GM12878 (cell line): Measurements from ENCODE around the gene MLPH. TPM values are rescaled to one million over a fixed set of nuclear protein-coding genes. Genes with fewer than 3 reads are reported as not detected.

Source experiments
- ATAC-seq: fragments of 200-7000 bp; cut with Tn5 transposase; 3 replicates; pipeline ENCODE4 v1.9.1; 2020; ENCODE audit warnings: mild to moderate bottlenecking, moderate library complexity
- BruUV-seq: library from RNA; stranded (reverse); fragments of 400-500 nt; replicated peaks from 2 replicates; lab custom pipeline; 2021; lab: Mats Ljungman, UMichigan
- CTCF ChIA-PET: fragments of 300-600 bp; sonication (Branson Sonifier 250); formaldehyde crosslinking; extraction: SDS; loops from one replicate; lab custom pipeline; 2021; ENCODE audit warnings: inconsistent platforms; lab: Yijun Ruan, JAX
- POLR2A ChIA-PET: fragments of 350-600 bp; formaldehyde crosslinking; extraction: SDS; loops from one replicate; lab custom pipeline; 2021; ENCODE audit warnings: inconsistent platforms; lab: Charles Lee
- RAD21 ChIA-PET: fragments of 300-600 bp; sonication (Branson Sonifier 250); formaldehyde crosslinking; loops from one replicate; lab custom pipeline; 2023; ENCODE audit warnings: antibody characterized with exemption; ENCODE audit not compliant: unreplicated experiment; lab: Charles Lee
- SMC1A ChIA-PET: fragments of 300-600 bp; sonication (Branson Sonifier 250); formaldehyde crosslinking; loops from one replicate; lab custom pipeline; 2023; ENCODE audit not compliant: unreplicated experiment, uncharacterized antibody; lab: Charles Lee
- DNase-seq: peaks from one replicate; pipeline ENCODE4 v3.0.0-alpha.2; 2011; ENCODE audit warnings: low read depth, low spot score
- FAIRE-seq: peaks from 3 replicates; lab custom pipeline; 2011; peaks lifted over from hg19 to GRCh38; lab: Jason Lieb, UNC
- H2AFZ ChIP-seq: 2 replicates; pipeline ENCODE4 v1.6.0; 2011; ENCODE audit warnings: low read depth, low read length, control low read depth; ENCODE audit not compliant: control insufficient read depth
- H3K27ac ChIP-seq: 2 replicates; pipeline ENCODE4 v1.5.1; 2011; ENCODE audit warnings: control low read depth; ENCODE audit not compliant: control insufficient read depth, insufficient read depth
- H3K27me3 ChIP-seq, 2 experiments: replicated peaks in 1 of 2; 2 replicates each; pipeline versions ENCODE4 v1.6.0 to v1.6.1; 2011; ENCODE audit warnings: low read length in 1 of 2; ENCODE audit not compliant: control insufficient read depth in 2 of 2, insufficient read depth in 2 of 2
- H3K36me3 ChIP-seq, 2 experiments: 2 replicates each; pipeline ENCODE4 v1.5.1; 2011; ENCODE audit warnings: low read length in 1 of 2; ENCODE audit not compliant: control insufficient read depth in 2 of 2, insufficient read depth in 2 of 2
- H3K4me1 ChIP-seq: 2 replicates; pipeline ENCODE4 v1.6.1; 2011; ENCODE audit warnings: mild to moderate bottlenecking, low read length, moderate library complexity, mixed read lengths; ENCODE audit not compliant: control insufficient read depth, insufficient read depth
- H3K4me2 ChIP-seq: 2 replicates; pipeline ENCODE4 v1.6.0; 2011; ENCODE audit warnings: control low read depth; ENCODE audit not compliant: control insufficient read depth, insufficient read depth
- H3K4me3 ChIP-seq: fragments of 200-600 bp; sonication (generic); 2 replicates; pipeline ENCODE4 v1.5.1; 2016
- H3K79me2 ChIP-seq: 2 replicates; pipeline ENCODE4 v1.6.0; 2011; ENCODE audit warnings: low read length; ENCODE audit not compliant: control insufficient read depth, insufficient read depth
- H3K9ac ChIP-seq: 2 replicates; pipeline ENCODE4 v1.8.0; 2011; ENCODE audit warnings: low read length, control low read depth, mixed read lengths; ENCODE audit not compliant: control insufficient read depth, insufficient read depth
- H3K9me3 ChIP-seq: replicated peaks from 3 replicates; pipeline ENCODE4 v1.5.1; 2011; ENCODE audit warnings: mild to moderate bottlenecking, low read length; ENCODE audit not compliant: control insufficient read depth, insufficient read depth
- H4K20me1 ChIP-seq: 2 replicates; pipeline ENCODE4 v1.6.0; 2011; ENCODE audit not compliant: control insufficient read depth, insufficient read depth
- CEBPB ChIP-seq, 2 experiments: fragments of 150-350 bp in 1 of 2; IDR thresholded peaks; 2 replicates each; pipeline ENCODE4 v1.6.1; 2012 to 2014; ENCODE audit warnings: low read depth in 2 of 2, low read length in 2 of 2, borderline replicate concordance in 1 of 2, inconsistent platforms in 1 of 2
- EED ChIP-seq: sonication (generic); IDR thresholded peaks from 2 replicates; pipeline ENCODE4 v1.6.1; 2016; ENCODE audit warnings: antibody characterized with exemption, low read depth
- GABPA ChIP-seq: IDR thresholded peaks from 2 replicates; pipeline ENCODE4 v1.6.1; 2014; ENCODE audit warnings: antibody characterized with exemption, low read depth, mild to moderate bottlenecking, inconsistent platforms
- MEF2B ChIP-seq: fragments of 450-650 bp; IDR thresholded peaks from 2 replicates; pipeline ENCODE4 v1.6.1; 2018; ENCODE audit warnings: mild to moderate bottlenecking, moderate library complexity; ENCODE audit not compliant: partially characterized antibody, poor library complexity, severe bottlenecking
- NFXL1 ChIP-seq: fragments of 450-650 bp; IDR thresholded peaks from 2 replicates; pipeline ENCODE4 v1.6.1; 2017; ENCODE audit warnings: antibody characterized with exemption, mild to moderate bottlenecking, borderline replicate concordance
- NFYB ChIP-seq: IDR thresholded peaks from 2 replicates; pipeline ENCODE4 v1.6.1; 2011; ENCODE audit warnings: low read depth, mild to moderate bottlenecking, low read length, improper control_type of control experiment, moderate library complexity; ENCODE audit not compliant: insufficient read depth
- PAX5 ChIP-seq: IDR thresholded peaks from 2 replicates; pipeline ENCODE4 v1.6.1; 2011; ENCODE audit warnings: low read depth, low read length, borderline replicate concordance
- STAT3 ChIP-seq: IDR thresholded peaks from 2 replicates; pipeline ENCODE4 v1.6.1; 2011; ENCODE audit warnings: low read depth, low read length, improper control_type of control experiment
- SUZ12 ChIP-seq: fragments of 200-600 bp; sonication (generic); IDR thresholded peaks from one replicate; pipeline ENCODE4 v1.6.1; 2018; ENCODE audit warnings: antibody characterized with exemption, mild to moderate bottlenecking; ENCODE audit not compliant: unreplicated experiment
- TCF12 ChIP-seq: IDR thresholded peaks from 2 replicates; pipeline ENCODE4 v1.6.1; 2011; ENCODE audit warnings: low read depth, mild to moderate bottlenecking, low read length
- ZBTB33 ChIP-seq: fragments of 450-650 bp; IDR thresholded peaks from 2 replicates; pipeline ENCODE4 v1.6.1; 2017; ENCODE audit warnings: mild to moderate bottlenecking
- ZBTB40 ChIP-seq: fragments of 450-650 bp; IDR thresholded peaks from 2 replicates; pipeline ENCODE4 v1.6.1; 2016; ENCODE audit warnings: mild to moderate bottlenecking, moderate library complexity, borderline replicate concordance
- ZNF24 ChIP-seq: fragments of 450-650 bp; IDR thresholded peaks from 2 replicates; pipeline ENCODE4 v1.6.1; 2017; ENCODE audit warnings: antibody characterized with exemption, mild to moderate bottlenecking
- ZZZ3 ChIP-seq: IDR thresholded peaks from 2 replicates; pipeline ENCODE4 v1.6.1; 2011; ENCODE audit warnings: low read depth; ENCODE audit not compliant: control insufficient read depth, insufficient read length
- WGBS: methylation state at CpG from one replicate; pipeline ENCODE4 v1.1.6; 2016; ENCODE audit warnings: low lambda C conversion rate; ENCODE audit not compliant: insufficient replicate concordance, insufficient coverage; ENCODE audit errors: missing lambda C conversion rate; 5-methylcytosine and 5-hydroxymethylcytosine counted together
- in situ Hi-C: fragments of 300-500 bp; cut with MboI; formaldehyde crosslinking; loops from 9 replicates; pipeline ENCODE4 v1.14.3; 2018; ENCODE audit warnings: mixed read lengths
- intact Hi-C: fragments of 100-400 bp; cut with micrococcal nuclease; formaldehyde crosslinking; loops from one replicate; pipeline ENCODE4 v1.14.2; 2022; ENCODE audit not compliant: unreplicated experiment
- polyA plus RNA-seq, 11 experiments: library from polyadenylated mRNA; depleted of rRNA in 4 of 11; unstranded in 6 of 11; stranded (reverse) in 5 of 11; fragments of >200 nt; fragmentation: Nextera tagmentation in 4 of 11; fragmentation: Illumina TruSeq in 1 of 11; extraction: Ambion mirVana in 4 of 11; extraction: Trizol in 1 of 11; gene quantifications; 1 replicate in 1 of 11; 2 replicates in 10 of 11; pipeline versions ENCODE4 v1.2.1 to v1.2.3, GENCODE V29; 2011 to 2016; ENCODE audit warnings: inconsistent platforms in 2 of 11, missing spikeins in 2 of 11, low read depth in 1 of 11
- total RNA-seq, 4 experiments: library from RNA; depleted of rRNA in 3 of 4; stranded (reverse); fragments of >200 nt in 3 of 4; fragmentation: Illumina TruSeq in 1 of 4; extraction: Trizol in 1 of 4; gene quantifications; 2 replicates each; pipeline versions ENCODE4 v1.2.1 to v1.2.3, GENCODE V29; 2013 to 2021
- TF ChIP-seq, protein P1 (sequence below): fragments of 450-650 bp; IDR thresholded peaks from 2 replicates; pipeline ENCODE4 v1.6.1; 2017; ENCODE audit warnings: borderline replicate concordance

The MLPH gene
- total and polyA plus RNA-seq, 10 of the 15 experiments (the other 5 are each of a cell fraction or from before 2014, with no cell fraction given) = 0.16 to 0.85 TPM; not detected in 8

GRCh38 chr2:237474442-237474911 is 12.6 kb upstream of the MLPH start:
- ChIA-PET POLR2A (no interaction called here), CTCF (interaction anchor here (0.8 to 7.1 kb wide), 5 partner anchors 12 to 353 kb away, joined by 3 to 70 read pairs (median 4); no protein-coding TSS in a partner anchor), SMC1A (interaction anchor here (0.5 to 3.0 kb wide), 5 partner anchors 34 to 320 kb away, joined by 3 to 13 read pairs (median 4); no protein-coding TSS in a partner anchor), RAD21 (interaction anchor here (0.9 to 3.8 kb wide), 3 partner anchors 54 to 320 kb away, joined by 3 to 32 read pairs (median 5); no protein-coding TSS in a partner anchor)
- Histone ChIP-seq H3K4me1 (peaks cover 6% of the 10 kb centered on the region; the same call in 1 of the 2 replicates), H3K9ac (peak overlapping the region; percentile 76), H2AFZ (peak overlapping the region; percentile 80), H3K36me3 (no peaks in the 10 kb centered on the region), H3K27me3 (peaks cover 6% of the 10 kb centered on the region in 2 experiments; a peak in 3 of 4 replicates), H3K79me2 (no peaks in the 10 kb centered on the region), H3K9me3 (no peaks in the 10 kb centered on the region), H3K4me3 (peak overlapping the region; percentile 94; the same call in 1 of the 2 replicates), H4K20me1 (no peaks in the 10 kb centered on the region), H3K4me2 (peak overlapping the region; percentile 82), H3K27ac (no peak overlapping the region)
- ATAC-seq (no peak), FAIRE-seq (no peak), DNase-seq (no peak)
- in situ Hi-C loops (no loop called here), intact Hi-C loops (loop anchor here (2.0 to 10.0 kb wide), 2 partner anchors 54 to 350 kb away; no protein-coding TSS in a partner anchor)
- BruUV-seq = TSS peak; percentile 70
- 30% methylated on average over 12 of the region's 12 CpGs for WGBS
- TF ChIP-seq EED = no peak
- TF ChIP-seq TCF12 = no peak
- TF ChIP-seq ZBTB33 = no peak
- no peak for TF ChIP-seq ZNF24
- no peak for TF ChIP-seq CEBPB (IDR thresholded peaks at IDR 0.05; ENCODE audit: borderline replicate concordance in 1 of 2, low read depth in 2 of 2, low read length in 2 of 2)
- no peak for TF ChIP-seq STAT3
- TF ChIP-seq SUZ12 = no peak
- no peak for TF ChIP-seq MEF2B
- TF ChIP-seq, protein P1, sequence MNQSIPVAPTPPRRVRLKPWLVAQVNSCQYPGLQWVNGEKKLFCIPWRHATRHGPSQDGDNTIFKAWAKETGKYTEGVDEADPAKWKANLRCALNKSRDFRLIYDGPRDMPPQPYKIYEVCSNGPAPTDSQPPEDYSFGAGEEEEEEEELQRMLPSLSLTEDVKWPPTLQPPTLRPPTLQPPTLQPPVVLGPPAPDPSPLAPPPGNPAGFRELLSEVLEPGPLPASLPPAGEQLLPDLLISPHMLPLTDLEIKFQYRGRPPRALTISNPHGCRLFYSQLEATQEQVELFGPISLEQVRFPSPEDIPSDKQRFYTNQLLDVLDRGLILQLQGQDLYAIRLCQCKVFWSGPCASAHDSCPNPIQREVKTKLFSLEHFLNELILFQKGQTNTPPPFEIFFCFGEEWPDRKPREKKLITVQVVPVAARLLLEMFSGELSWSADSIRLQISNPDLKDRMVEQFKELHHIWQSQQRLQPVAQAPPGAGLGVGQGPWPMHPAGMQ = no peak
- TF ChIP-seq ZBTB40 = no peak
- TF ChIP-seq NFYB = no peak
- no peak for TF ChIP-seq NFXL1
- no peak for TF ChIP-seq GABPA
- TF ChIP-seq ZZZ3 = no peak
- no peak for TF ChIP-seq PAX5
